NCI-H146 treated with DMSO at 0.1 percent for 48 hours (cell line): ENCODE results near the gene CDH6.
A peak's percentile ranks its signal among the peaks of the same experiment; 100 is the strongest.

ENCODE experiments used
- DNase-seq: peaks from one replicate; lab custom pipeline; 2025; ENCODE audit not compliant: unreplicated experiment; lab: John Stamatoyannopoulos, UW

Gene CDH6

DNA sequence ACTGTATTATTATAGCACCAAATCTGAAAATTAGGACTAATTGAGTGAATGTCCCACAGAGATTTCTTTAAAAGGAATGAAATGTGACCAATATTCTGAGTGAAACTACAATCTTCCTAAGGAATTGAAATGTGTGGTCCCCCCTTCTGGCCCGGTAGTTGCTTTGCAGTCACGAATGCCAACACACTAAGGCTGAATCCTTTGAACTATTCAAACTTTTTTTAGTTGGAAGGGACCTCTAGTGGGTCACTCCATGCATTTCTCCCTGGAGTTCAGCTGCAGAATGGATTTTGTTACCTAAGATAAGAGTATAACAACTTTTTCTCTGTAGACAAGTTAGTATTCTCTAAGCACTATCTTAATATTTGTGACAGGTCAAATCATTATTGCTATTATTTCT is 2.8 kb downstream of the CDH6 start:
- DNase-seq = no peak

DNA sequence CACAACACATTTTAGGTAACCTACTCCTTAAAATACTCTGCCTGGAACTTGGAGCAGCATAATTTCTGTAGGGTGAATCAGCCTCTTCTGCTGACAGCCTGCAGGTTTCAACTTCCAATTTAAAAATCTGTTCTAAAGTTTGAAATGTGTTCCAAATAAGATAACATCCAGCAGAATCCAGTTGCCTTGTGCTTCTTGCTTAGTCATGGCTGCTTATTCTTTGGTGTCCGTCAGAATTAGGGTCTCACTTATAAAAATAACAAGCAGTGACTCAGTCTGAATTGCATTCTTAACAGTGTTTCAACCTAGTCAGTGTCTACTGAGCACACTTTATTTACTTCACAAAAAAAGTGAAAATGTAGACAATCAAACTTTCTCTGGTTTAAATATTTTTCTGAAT is 3.7 kb downstream of the CDH6 start:
- no peak for DNase-seq

DNA sequence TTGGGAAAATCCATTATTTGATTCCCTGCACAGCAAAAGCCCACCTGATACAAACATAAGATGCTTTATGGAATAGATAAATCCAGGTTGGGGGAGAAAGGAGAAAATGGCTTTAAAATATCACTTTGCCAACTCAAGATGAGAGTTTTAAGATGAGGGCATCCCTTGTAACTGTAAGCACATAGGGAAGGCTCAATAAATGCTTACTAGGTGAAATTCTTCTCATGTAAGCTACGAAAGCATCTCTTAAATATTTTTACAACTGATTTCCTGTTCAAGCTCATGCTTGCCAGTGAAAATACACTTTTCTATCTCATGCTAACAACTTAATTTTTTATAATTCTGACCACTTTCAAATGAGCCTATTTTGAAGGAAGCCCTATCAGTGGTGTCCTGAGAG is 11.5 kb downstream of the CDH6 start:
- DNase-seq = no peak

DNA sequence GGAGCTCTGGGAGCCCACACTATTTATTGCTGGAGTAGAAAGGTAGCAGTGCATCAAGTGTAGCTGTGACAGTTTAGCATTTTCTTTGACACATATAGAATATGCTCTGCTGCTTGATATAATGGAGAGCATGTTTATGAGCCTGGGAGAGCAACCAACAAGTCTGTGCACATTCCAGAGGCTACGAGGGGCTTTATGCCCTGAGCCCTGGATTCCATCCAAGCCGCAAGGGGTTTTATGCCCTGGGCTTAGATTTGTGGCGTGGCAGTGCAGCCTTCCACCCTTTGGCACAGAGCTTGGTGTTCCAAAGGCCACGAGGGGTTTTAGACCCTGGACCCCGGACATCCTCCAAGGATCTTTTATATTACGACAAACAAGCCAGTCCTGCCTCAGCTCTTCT is 14.6 kb downstream of the CDH6 start:
- no peak for DNase-seq

DNA sequence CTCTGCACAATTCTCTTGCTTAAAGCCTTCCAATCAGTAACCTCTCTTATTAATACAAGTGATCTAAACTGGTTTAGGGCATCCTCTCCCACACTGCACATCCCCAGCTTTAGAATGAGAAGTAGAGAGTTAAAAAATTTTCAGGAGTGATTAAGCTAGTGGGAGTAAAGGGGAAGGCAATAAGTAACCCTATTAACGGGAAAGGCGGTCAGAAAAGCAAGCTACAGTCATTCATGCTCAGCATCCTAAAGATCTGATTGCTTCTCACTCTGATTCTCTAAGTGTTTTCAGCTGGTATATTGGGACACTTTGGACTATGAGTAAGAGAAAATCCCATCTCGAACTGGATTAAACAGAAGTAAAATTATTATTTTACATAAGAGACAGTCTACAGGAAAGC is 15.8 kb downstream of the CDH6 start:
- no peak for DNase-seq

DNA sequence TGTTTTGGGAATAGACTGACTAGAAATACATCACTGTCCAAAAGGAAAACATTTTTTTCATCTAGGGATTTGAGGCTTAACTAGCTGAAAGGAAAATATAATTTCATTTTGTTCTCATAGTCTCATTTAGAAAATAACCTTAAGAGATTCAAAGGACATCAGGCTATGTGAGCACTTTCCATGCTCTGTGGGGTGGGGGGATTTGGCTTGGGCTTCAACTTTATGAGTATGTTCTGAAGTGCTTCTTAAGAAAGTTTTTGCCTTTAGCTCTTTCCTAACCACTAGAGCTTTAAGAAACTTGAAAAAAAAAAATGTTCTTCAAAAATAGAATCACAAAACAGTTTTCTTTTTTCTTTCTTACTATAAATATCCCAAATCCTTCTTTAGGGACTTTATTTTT is 17.6 kb downstream of the CDH6 start:
- no peak for DNase-seq

DNA sequence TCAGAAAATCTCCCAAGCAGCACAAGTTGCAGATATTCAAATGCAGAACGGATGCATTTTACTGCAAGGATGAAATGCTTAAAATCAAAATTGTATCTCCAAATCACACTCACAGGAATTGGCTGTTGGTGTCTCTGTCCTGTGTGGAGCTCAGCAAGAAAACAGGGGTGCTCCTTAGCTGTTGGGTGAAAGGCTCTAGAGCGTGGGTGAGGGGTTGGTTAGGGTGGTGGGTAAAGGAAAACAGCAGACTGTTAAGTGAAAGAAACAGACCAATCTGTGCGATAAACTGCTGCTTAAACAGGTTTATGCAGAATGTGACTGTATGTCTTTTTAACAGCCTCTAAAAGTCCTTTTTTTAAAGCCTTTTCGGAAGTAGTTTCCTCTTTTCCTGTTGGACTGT is 19.8 kb downstream of the CDH6 start:
- DNase-seq = no peak

DNA sequence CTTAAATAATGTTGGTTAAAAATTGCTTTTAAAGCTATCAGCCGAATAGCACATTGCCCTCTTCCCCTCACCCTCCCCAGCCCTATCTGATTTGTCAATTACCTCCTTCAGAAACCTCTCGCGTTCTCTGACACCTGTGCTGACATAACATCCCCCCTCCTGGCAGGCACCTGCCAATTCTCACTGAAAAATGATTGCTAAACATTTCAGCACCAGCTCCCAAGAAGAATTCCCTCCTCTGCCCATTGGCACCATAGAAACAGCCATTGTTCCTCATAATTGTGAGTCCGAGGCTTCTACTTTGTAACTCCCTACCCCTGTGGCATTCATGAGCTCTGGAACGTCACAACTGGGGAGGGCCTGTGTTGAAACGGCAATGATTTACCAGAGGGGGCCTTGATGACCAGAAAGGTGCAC is 20.2 kb downstream of the CDH6 start:
- peak; percentile 88 for DNase-seq

DNA sequence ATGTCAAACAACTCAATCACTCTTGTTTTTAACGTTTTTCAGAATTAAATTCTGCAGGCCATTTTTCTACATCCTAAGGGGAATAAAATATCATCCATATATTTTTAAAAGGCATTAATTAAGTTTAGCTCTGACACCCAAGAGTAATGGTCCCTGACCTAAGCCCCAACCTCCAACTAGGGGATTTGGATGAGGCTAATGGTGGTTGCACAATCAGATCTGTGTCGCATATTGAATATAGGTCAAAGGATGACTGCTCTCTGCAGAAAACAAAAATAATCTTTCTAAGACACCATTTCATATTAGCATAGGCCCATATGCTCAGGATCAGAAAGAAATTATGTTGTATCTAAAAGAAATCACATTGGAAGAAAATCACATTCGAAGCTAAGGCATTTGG is 20.7 kb downstream of the CDH6 start:
- no peak for DNase-seq

DNA sequence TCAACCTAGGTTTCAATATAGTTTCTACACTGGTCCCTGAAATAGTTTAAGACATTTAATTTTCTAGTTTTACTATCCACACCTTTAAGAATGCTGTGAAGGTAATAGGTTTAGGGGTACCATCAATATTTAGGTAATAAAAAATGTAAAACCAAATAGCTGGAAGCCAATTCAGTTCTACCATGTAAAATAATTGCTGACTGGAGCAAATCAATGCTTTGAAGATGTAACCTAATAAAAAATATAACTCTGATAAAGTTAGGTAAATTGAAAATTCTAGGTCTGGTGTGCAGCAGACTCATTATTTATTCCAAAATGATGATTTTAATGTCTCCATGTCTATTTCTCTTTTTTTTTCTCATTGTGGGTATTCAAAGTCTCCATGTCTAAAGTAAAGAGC is 21.8 kb downstream of the CDH6 start:
- no peak for DNase-seq

DNA sequence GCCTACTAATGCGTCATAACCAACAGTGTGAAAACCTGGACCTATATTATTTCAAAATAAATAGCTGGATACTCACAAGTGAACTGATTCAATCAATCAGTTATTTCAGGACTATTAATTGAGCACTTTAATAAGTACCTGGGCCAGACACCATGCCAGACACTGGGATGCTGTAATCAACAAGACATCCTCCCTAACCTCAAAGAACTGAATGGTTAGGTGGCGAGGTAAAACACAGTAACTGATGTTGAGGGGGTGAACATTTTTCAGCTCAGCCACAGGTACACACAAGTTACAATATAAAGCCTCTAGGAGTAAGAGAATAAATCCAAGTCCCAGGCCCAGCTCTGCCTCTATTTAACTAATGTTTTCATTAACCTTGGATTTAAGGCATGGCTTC is 24.0 kb downstream of the CDH6 start:
- DNase-seq = no peak

DNA sequence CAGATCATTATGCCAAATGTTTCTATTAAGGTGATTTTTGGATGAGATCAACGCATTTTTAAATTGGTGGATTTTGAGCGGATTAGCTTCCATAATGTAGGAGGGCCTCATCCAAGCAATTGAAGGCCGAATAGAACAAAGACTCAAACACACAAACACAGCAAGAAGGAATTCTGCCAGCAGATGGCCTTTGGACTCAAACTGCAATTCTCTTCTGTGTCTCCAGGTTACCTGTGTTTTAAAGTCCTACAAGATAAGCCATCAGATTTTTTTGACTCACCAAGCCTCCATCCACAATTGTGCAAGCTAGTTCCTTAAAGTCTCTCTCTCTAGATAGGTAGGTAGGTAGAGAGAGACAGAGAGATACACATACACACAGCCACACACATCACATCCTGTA is 25.5 kb downstream of the CDH6 start:
- peak; percentile 1 for DNase-seq

DNA sequence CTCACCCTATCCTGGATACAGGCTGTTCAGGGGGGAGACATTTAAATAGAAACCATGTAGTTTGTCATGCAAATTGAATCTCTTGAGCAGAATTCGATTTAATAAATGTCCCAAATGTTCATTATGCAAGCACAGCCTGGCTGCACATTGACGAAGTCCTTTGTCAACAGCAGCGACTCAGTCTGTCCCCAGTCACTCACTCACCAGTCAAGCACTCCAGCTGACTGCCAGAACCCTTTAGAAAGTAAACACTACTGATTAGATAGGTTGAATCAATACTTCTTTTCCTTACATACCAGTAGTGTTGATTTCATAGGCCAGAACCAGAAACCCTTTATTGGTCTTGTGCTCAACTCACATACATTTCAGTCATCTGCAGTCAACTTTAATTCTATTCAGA is 27.5 kb downstream of the CDH6 start:
- peak; percentile 20 for DNase-seq

DNA sequence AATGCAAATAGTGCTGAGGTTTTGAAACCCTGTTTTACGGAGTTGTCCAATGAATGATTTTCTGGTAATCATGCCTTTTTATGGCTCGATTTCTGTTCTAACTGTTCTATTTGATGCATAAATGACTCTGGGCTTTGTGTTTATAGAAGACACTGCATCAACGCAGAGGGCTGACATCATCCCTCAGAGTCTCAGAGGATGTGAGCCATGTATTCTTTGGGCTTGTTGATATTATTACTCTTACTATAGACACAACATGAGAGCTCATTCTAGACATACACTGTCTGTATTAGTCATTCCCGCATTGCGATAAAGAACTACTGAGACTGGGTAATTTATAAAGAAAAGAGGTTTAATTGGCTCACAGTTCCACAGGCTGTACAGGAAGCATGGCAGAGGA is 31.6 kb downstream of the CDH6 start:
- DNase-seq = no peak

DNA sequence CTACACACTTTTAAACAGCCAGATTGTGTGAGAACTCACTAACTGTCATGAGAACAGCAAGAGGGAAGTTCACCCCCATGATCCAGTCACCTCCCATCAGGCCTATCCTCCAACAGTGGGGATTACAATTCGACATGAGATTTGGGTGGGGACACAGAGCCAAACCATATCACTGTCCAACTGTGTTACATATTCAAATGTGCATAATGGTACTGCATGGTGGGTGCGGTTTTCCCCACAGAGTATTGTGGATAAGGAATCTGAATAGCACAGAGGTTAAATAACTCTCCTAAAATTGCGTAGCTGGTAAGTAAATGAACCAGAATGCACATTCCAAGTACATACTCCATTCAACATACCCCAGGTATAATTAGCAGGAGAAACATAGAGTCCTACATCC is 32.1 kb downstream of the CDH6 start:
- DNase-seq = no peak

DNA sequence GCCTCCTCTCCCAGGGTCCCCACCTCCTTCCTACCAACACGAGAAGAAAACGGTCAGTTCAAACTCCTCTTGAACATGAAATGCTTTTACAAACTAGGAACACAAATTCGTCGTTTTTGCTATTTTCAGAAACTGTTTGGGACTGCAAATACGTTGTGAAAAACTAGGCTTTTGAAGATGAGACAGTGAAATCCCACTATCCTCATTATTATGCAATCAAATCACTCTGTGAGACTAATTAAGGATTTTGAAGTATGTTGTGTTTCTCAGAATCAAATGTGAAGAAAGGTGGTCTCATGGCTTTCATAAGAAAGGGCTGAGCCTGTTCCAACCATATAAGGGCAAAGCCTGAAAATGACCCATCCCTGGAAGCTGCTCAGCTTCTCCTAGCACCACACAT is 33.2 kb downstream of the CDH6 start:
- no peak for DNase-seq

DNA sequence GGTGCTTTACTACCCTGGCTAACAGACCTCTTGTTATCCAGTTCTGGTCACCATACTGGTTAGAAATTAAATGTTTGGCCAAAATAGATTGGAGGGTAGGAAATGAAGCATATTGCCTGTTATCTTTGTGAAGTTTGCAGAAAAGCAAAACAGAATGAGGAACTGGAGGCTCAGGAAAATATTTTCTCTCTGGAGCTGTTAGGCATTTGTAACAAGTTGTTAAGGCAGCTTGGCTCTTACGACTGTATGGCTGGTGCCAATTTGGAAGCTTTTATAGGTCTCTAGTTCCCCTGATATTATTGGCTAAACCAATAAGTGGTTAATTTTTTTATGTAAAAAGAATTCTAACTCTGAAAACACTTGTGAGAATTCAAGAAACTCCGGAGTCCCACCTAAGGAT is 35.8 kb downstream of the CDH6 start:
- no peak for DNase-seq

DNA sequence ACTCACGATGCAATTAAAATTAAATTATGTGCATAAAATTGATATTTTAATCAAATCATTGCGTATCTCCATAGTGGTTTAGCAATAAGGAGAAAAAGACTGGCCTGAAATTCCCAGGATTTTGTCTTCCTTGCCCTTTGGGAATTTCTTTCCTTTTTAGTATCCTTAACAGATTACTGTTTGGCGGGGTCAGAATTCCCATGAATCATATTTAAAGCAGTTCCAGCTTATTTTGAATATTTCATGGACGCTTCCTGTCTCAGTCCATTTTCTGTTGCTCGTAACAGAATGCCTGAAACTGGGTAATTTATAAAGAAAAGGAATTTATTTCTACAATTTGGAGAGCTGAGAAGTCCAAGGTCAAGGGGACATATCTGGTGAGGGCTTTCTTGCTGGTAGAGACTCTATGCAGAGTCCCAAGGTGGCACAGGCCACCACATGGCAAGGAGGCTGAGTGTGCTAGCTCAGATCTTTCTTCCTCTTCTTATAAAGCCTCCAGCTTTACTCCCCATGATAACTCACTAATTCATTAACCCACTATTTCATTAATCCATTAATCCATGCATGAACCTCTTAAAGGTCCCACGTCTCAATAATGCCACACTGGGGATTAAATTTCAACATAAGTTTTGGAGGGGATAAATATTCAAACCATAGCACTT is 37.8 kb downstream of the CDH6 start:
- DNase-seq = no peak

DNA sequence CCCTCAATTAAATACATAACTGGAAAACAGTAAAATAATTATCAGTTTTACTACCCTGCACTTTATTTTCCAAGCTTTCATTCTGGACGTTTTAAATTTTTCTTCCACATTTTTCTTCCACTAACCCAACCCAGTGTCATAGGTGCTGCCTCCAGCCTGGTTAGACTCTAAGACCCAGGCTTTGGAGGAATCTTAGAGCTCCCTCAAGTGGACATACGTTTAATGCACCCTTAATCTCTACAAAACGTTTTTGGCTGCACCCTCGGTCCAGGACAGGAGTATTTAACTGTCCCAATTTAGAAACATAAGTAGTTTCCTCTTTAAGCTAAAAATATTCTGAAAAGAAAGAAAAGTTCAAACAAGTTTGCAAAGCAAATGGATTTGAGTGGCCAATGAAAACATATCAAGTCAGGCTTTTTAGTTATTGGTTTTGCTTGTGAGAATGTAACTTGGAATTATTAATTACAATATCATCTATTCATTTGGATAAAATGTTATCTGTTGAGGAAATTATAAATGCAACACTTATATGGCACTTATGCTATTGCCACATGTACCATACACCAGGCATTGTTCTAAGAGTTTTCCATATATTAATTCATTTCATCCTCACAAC is 38.9 kb downstream of the CDH6 start:
- peak; percentile 25 for DNase-seq

DNA sequence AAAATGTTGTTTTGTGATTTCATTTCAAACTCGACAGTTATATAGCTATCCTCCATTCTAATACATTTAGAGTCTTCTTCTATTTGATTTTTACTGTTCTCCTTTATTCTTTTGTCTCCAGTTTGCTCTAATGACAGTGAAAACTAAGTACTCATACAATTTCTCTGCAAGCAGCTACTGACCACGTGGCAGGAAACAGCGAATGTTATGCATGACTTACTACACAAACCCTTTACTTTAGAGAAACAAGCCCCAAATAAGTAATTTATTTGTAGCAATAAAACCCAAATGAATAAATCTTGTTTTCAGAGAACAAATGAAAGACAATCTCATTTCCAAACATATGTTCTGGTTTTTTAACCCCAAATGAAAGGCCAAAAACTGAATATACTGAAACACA is 41.9 kb downstream of the CDH6 start:
- no peak for DNase-seq

DNA sequence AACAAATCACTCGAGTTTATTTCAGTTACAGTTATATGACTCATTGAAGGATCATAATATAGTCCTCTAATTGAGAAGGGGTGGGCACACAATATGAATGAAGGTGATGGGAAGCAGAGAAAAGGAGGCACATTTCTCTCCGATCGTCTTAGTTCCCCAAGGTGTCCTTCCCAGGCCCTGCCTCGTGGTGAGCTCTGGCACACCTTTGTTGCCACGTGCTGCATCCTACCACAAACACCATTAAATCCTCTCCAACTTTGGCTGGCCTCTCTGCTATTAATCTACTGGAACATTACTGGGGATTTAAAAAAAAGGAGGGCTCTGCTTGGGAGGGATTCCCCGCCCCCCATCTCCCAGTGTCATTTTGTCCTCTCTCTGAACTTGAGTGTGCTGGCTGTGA is 42.9 kb downstream of the CDH6 start:
- DNase-seq = no peak

DNA sequence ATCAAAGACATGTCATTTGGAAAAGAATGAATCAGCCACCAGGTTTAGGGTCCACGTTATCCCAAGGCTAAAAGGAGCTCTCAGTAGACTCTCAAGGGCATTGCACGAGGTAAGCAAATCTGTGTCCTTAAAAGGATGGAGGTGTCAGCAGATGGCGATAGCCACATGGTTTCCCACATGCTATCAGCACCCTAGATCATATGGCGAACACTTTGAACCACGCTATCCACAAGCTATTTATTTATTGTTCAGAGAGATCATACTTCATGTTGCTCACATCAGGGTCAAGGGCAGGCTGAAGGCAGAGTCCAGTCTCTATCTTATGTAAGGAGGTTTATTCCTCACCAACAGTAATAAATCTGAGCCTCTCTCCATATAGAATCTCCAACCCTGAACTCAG is 43.7 kb downstream of the CDH6 start:
- DNase-seq = peak; percentile 6

DNA sequence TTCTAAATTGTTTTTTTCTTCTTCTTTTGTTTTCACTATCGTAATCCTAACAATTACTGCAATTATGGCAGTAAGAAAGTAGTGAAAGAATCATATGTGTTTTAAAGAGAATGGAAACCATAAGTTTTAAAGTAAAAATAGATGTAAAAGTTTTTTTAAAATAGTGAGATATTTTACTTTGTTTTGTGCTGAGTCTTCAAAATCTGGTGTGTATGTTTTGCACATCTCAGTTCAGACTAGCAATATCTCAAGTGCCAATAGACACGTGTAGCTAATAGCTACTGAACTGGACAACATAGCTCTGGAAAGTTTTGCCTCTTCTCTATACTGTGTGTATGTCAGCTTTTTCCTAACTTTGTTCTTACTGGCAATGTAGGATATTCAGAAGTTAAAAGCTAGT is 45.0 kb downstream of the CDH6 start:
- no peak for DNase-seq
